IMR-90 (cell line): ENCODE data around the gene AP3B1. TPM values are rescaled to one million over a fixed set of nuclear protein-coding genes. Genes with fewer than 3 reads are reported as not detected.
A peak's percentile ranks its signal among the peaks of the same experiment; 100 is the strongest.

Experiments used
- ATAC-seq: fragments of 200-7000 bp; cut with Tn5 transposase; 2 replicates; pipeline ENCODE4 v1.9.1; 2020; ENCODE audit warnings: low read depth, mild to moderate bottlenecking, moderate library complexity
- BruUV-seq: library from RNA; stranded (reverse); fragments of 400-500 nt; replicated peaks from 2 replicates; lab custom pipeline; 2021; lab: Mats Ljungman, UMichigan
- CTCF ChIA-PET: fragments of 300-600 bp; formaldehyde crosslinking; extraction: SDS; loops from one replicate; lab custom pipeline; 2021; ENCODE audit warnings: antibody characterized with exemption; lab: Yijun Ruan, JAX
- POLR2A ChIA-PET: fragments of 300-600 bp; sonication (Branson Sonifier 250); formaldehyde crosslinking; loops from one replicate; lab custom pipeline; 2022; ENCODE audit warnings: antibody characterized with exemption; ENCODE audit not compliant: unreplicated experiment; lab: Charles Lee
- DNase-seq: peaks from one replicate; pipeline ENCODE4 v3.0.0; 2013
- H2AFZ ChIP-seq: replicated peaks from 2 replicates; pipeline ENCODE3; 2013; ENCODE audit warnings: low read length, mild to moderate bottlenecking; ENCODE audit not compliant: poor library complexity
- H2AK5ac ChIP-seq: 2 replicates; pipeline ENCODE4 v1.6.1; 2013; ENCODE audit warnings: low read depth, low read length, inconsistent platforms
- H2AK9ac ChIP-seq: replicated peaks from 2 replicates; pipeline ENCODE3; 2013; ENCODE audit warnings: mild to moderate bottlenecking, low read depth, low read length, moderate library complexity; ENCODE audit not compliant: poor library complexity
- H2BK120ac ChIP-seq: 2 replicates; pipeline ENCODE4 v1.6.1; 2013; ENCODE audit warnings: low read depth, low read length, inconsistent platforms
- H2BK15ac ChIP-seq: 3 replicates; pipeline ENCODE4 v1.6.1; 2013; ENCODE audit warnings: low read depth, low read length, inconsistent platforms
- H2BK20ac ChIP-seq: 2 replicates; pipeline ENCODE4 v1.6.1; 2013; ENCODE audit warnings: low read depth, mild to moderate bottlenecking, inconsistent platforms, low read length, moderate library complexity
- H2BK5ac ChIP-seq: 2 replicates; pipeline ENCODE4 v1.6.1; 2013; ENCODE audit warnings: mild to moderate bottlenecking, low read depth, low read length, inconsistent platforms; ENCODE audit not compliant: poor library complexity, severe bottlenecking
- H3K14ac ChIP-seq: replicated peaks from 2 replicates; pipeline ENCODE4 v1.6.1; 2013; ENCODE audit warnings: low read depth, low read length, inconsistent platforms
- H3K18ac ChIP-seq: 2 replicates; pipeline ENCODE4 v1.6.1; 2013; ENCODE audit warnings: low read depth, low read length, control low read depth
- H3K23ac ChIP-seq: 2 replicates; pipeline ENCODE4 v1.6.1; 2013; ENCODE audit warnings: low read depth, low read length, inconsistent platforms
- H3K27ac ChIP-seq: 2 replicates; pipeline ENCODE4 v1.5.1; 2013; ENCODE audit warnings: mild to moderate bottlenecking, control low read depth, low read length; ENCODE audit not compliant: insufficient read depth
- H3K27me3 ChIP-seq: 2 replicates; pipeline ENCODE4 v1.6.1; 2013; ENCODE audit warnings: low read length; ENCODE audit not compliant: control insufficient read depth, insufficient read depth
- H3K36me3 ChIP-seq: 2 replicates; pipeline ENCODE4 v1.6.1; 2013; ENCODE audit warnings: low read length, mixed read lengths; ENCODE audit not compliant: control insufficient read depth, insufficient read depth
- H3K4ac ChIP-seq: 2 replicates; pipeline ENCODE4 v1.6.1; 2013; ENCODE audit warnings: low read depth, low read length, inconsistent platforms
- H3K4me1 ChIP-seq: 2 replicates; pipeline ENCODE4 v1.6.1; 2013; ENCODE audit warnings: low read length, mixed read lengths; ENCODE audit not compliant: control insufficient read depth, insufficient read depth
- H3K4me2 ChIP-seq: 2 replicates; pipeline ENCODE4 v1.6.1; 2013; ENCODE audit warnings: low read depth, mild to moderate bottlenecking, control low read depth, low read length, moderate library complexity
- H3K4me3 ChIP-seq: 2 replicates; pipeline ENCODE4 v1.5.1; 2013; ENCODE audit warnings: low read depth, mild to moderate bottlenecking, control low read depth, low read length, moderate library complexity; ENCODE audit not compliant: insufficient read depth
- H3K56ac ChIP-seq: 2 replicates; pipeline ENCODE4 v1.6.1; 2013; ENCODE audit warnings: low read length, inconsistent platforms; ENCODE audit not compliant: insufficient read depth; ENCODE audit errors: extremely low read depth
- H3K79me1 ChIP-seq, 2 experiments: 2 replicates each; pipeline ENCODE4 v1.6.1; 2013; ENCODE audit warnings: low read length in 2 of 2, inconsistent platforms in 1 of 2, low read depth in 1 of 2
- H3K9ac ChIP-seq: 2 replicates; pipeline ENCODE4 v1.6.1; 2013; ENCODE audit warnings: low read depth, low read length, control low read depth
- H3K9me1 ChIP-seq: 2 replicates; pipeline ENCODE4 v1.6.1; 2013; ENCODE audit warnings: low read length, inconsistent platforms; ENCODE audit not compliant: insufficient read depth
- H3K9me3 ChIP-seq: 2 replicates; pipeline ENCODE4 v1.6.1; 2013; ENCODE audit warnings: low read length; ENCODE audit not compliant: control insufficient read depth, insufficient read depth
- H4K20me1 ChIP-seq: 2 replicates; pipeline ENCODE4 v1.6.1; 2013; ENCODE audit warnings: low read length, inconsistent platforms; ENCODE audit not compliant: insufficient read depth
- H4K5ac ChIP-seq: 2 replicates; pipeline ENCODE4 v1.6.1; 2013; ENCODE audit warnings: mild to moderate bottlenecking, low read depth, low read length, control low read depth
- H4K8ac ChIP-seq, 2 experiments: 2 replicates each; pipeline ENCODE4 v1.6.1; 2013; ENCODE audit warnings: low read depth in 2 of 2, low read length in 2 of 2, control low read depth in 1 of 2, inconsistent platforms in 1 of 2
- H4K91ac ChIP-seq: 2 replicates; pipeline ENCODE4 v1.6.1; 2013; ENCODE audit warnings: low read depth, low read length, inconsistent platforms; ENCODE audit not compliant: insufficient read depth
- BHLHE40 ChIP-seq: fragments of 150-350 bp; IDR thresholded peaks from 2 replicates; pipeline ENCODE4 v1.6.1; 2016; ENCODE audit warnings: mild to moderate bottlenecking, low read depth, low read length
- CEBPB ChIP-seq: IDR thresholded peaks from 2 replicates; pipeline ENCODE4 v1.6.1; 2012; ENCODE audit warnings: low read depth, low read length, improper control_type of control experiment
- CHD1 ChIP-seq: IDR thresholded peaks from 2 replicates; pipeline ENCODE4 v1.6.1; 2012; ENCODE audit warnings: low read depth, low read length, improper control_type of control experiment
- CTCF ChIP-seq: conservative IDR thresholded peaks from 2 replicates; pipeline ENCODE4 v1.5.1; 2012; ENCODE audit warnings: mild to moderate bottlenecking, low read depth, low read length, improper control_type of control experiment
- ELK1 ChIP-seq: fragments of 150-350 bp; IDR thresholded peaks from 2 replicates; pipeline ENCODE4 v1.6.1; 2016; ENCODE audit warnings: low read depth, mild to moderate bottlenecking, low read length, moderate library complexity, borderline replicate concordance
- FOS ChIP-seq: fragments of 150-350 bp; IDR thresholded peaks from 2 replicates; pipeline ENCODE4 v1.6.1; 2016; ENCODE audit warnings: low read depth, low read length
- MAFK ChIP-seq: IDR thresholded peaks from 2 replicates; pipeline ENCODE4 v1.6.1; 2012; ENCODE audit warnings: low read depth, low read length, improper control_type of control experiment
- POLR2A ChIP-seq: IDR thresholded peaks from 2 replicates; pipeline ENCODE4 v1.6.1; 2012; ENCODE audit warnings: mild to moderate bottlenecking, low read depth, low read length
- RAD21 ChIP-seq: IDR thresholded peaks from 2 replicates; pipeline ENCODE4 v1.6.1; 2012; ENCODE audit warnings: low read length, improper control_type of control experiment
- RCOR1 ChIP-seq: IDR thresholded peaks from 2 replicates; pipeline ENCODE4 v1.6.1; 2012; ENCODE audit warnings: mild to moderate bottlenecking, low read length, improper control_type of control experiment; ENCODE audit not compliant: insufficient replicate concordance
- RFX5 ChIP-seq: IDR thresholded peaks from 2 replicates; pipeline ENCODE4 v1.8.0; 2012; ENCODE audit warnings: low read depth, mild to moderate bottlenecking, low read length, moderate library complexity
- SMC3 ChIP-seq: fragments of 150-350 bp; IDR thresholded peaks from 2 replicates; pipeline ENCODE4 v1.6.1; 2016; ENCODE audit warnings: low read depth, mild to moderate bottlenecking, antibody characterized with exemption, low read length, moderate library complexity
- WGBS, 2 experiments: methylation state at CpG; one replicate each; pipeline versions ENCODE4 v1.1.5 to v1.1.7; 2013; ENCODE audit warnings: missing lambda C conversion rate in 2 of 2; ENCODE audit not compliant: insufficient read length in 1 of 2; ENCODE audit errors: extremely low coverage in 2 of 2; 5-methylcytosine and 5-hydroxymethylcytosine counted together
- dilution Hi-C: fragments of 300-500 bp; cut with HindIII; formaldehyde crosslinking; loops from one replicate; pipeline ENCODE4 v1.14.3; 2018; ENCODE audit warnings: low sequenced_read_pairs; ENCODE audit not compliant: unreplicated experiment
- in situ Hi-C: fragments of 300-500 bp; cut with MboI; formaldehyde crosslinking; loops from 3 replicates; pipeline ENCODE4 v1.14.3; 2019; ENCODE audit warnings: low sequenced_read_pairs, inconsistent platforms, mixed read lengths
- intact Hi-C: fragments of 100-400 bp; cut with micrococcal nuclease; formaldehyde crosslinking; loops from 2 replicates; pipeline ENCODE4 v1.10.0; 2022
- polyA plus RNA-seq, 3 experiments: library from polyadenylated mRNA; depleted of rRNA; stranded (reverse); fragments of >200 nt; gene quantifications; 2 replicates each; pipeline ENCODE4 v1.2.3, GENCODE V29; 2012; ENCODE audit warnings: low replicate concordance in 1 of 3
- total RNA-seq: library from RNA; depleted of rRNA; stranded (reverse); fragments of >200 nt; gene quantifications from 2 replicates; pipeline ENCODE4 v1.2.3, GENCODE V29; 2012

AP3B1 gene
- total and polyA plus RNA-seq, 2 of the 4 experiments (the other 2 are of a cell fraction) = 33.1 to 59.0 TPM

DNA sequence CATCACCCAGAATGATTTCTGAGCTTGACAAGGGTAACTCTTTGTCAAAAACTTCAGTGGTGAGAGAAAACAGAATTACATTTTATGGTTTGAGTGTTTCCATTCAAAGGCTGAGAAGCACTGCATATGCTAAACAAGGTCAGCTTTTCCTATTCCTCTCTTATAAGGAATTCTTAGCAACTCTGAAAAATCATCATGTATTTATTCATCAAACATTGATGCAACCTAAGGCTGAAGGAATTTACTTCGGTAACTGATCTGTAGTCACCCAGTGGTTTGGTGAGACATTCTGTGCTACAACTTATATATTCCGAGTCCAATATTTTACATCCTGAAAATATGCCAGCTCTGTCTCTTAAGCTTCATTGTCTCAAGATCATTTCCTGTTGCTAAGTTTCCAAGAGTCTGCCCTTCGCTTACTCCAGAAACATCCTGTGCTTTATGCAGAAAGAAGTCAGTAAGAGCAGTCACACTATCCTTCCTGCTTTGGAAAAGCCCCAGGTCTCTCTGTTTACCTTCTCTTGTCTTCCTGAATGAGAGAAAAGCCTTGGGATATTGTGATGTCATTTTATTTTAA lies 341.8 kb downstream of the AP3B1 start:
- H3K9me3 ChIP-seq = 0 out of 2 replicates have a peak, but pooled peaks cover 2% of the 10 kb centered on the region
- intact Hi-C loops = no loop called here
- H3K23ac ChIP-seq = no peak overlapping the region
- no peaks in the 10 kb centered on the region for H3K9me1 ChIP-seq
- H3K4ac ChIP-seq = no peak overlapping the region
- no peak overlapping the region for H2AK5ac ChIP-seq
- CTCF ChIA-PET = interaction anchor here (0.6 kb wide), 1 partner anchor 264 kb away, joined by 3 read pairs; no protein-coding TSS in a partner anchor
- peaks cover 22% of the 10 kb centered on the region for H3K27me3 ChIP-seq
- H4K5ac ChIP-seq = no peak overlapping the region
- H3K79me1 ChIP-seq = no peaks in the 10 kb centered on the region
- no peak for TF ChIP-seq SMC3
- TF ChIP-seq FOS = no peak
- no peak for TF ChIP-seq CTCF
- no peak for TF ChIP-seq CEBPB
- TF ChIP-seq CHD1 = no peak
- TF ChIP-seq RFX5 = no peak
- no peak for TF ChIP-seq RCOR1
- no peak for TF ChIP-seq BHLHE40
- TF ChIP-seq ELK1 = no peak
- no peak for TF ChIP-seq RAD21
- no peak for TF ChIP-seq POLR2A
- no peak for TF ChIP-seq MAFK
- no peak overlapping the region for H2AK9ac ChIP-seq
- H4K8ac ChIP-seq = no peak overlapping the region
- no peak overlapping the region for H2AFZ ChIP-seq
- no peak overlapping the region for H2BK15ac ChIP-seq
- in situ Hi-C loops = no loop called here
- H3K27ac ChIP-seq = no peak overlapping the region
- DNase-seq (peak; percentile 54), ATAC-seq (no peak)
- no peaks in the 10 kb centered on the region for H3K36me3 ChIP-seq
- H3K18ac ChIP-seq = no peak overlapping the region
- H3K4me3 ChIP-seq = no peak overlapping the region
- POLR2A ChIA-PET = no interaction called here
- no peak overlapping the region for H3K9ac ChIP-seq
- no CpG with 5 or more reads among the region's 3 CpGs for WGBS, 2 experiments
- no peak overlapping the region for H2BK20ac ChIP-seq
- no peak overlapping the region for H2BK120ac ChIP-seq
- no peaks in the 10 kb centered on the region for H3K4me1 ChIP-seq
- H3K14ac ChIP-seq = no peak overlapping the region
- H4K91ac ChIP-seq = no peak overlapping the region
- no TSS peak for BruUV-seq
- H3K4me2 ChIP-seq = no peak overlapping the region
- dilution Hi-C loops = no loop called here
- no peaks in the 10 kb centered on the region for H4K20me1 ChIP-seq
- H2BK5ac ChIP-seq = no peak overlapping the region
- H3K56ac ChIP-seq = no peak overlapping the region
